HL-60/S4 treated with retinoic acid at 250 ng/mL for 4 days and 3 days (cell line): ENCODE measurements around the gene TNS1.

Experiments
- in situ Hi-C: fragments of 300-500 bp; cut with MboI; formaldehyde crosslinking; loops from 2 replicates; pipeline ENCODE4 v1.7.0; 2022; ENCODE audit warnings: low sequenced_read_pairs

Gene TNS1

DNA sequence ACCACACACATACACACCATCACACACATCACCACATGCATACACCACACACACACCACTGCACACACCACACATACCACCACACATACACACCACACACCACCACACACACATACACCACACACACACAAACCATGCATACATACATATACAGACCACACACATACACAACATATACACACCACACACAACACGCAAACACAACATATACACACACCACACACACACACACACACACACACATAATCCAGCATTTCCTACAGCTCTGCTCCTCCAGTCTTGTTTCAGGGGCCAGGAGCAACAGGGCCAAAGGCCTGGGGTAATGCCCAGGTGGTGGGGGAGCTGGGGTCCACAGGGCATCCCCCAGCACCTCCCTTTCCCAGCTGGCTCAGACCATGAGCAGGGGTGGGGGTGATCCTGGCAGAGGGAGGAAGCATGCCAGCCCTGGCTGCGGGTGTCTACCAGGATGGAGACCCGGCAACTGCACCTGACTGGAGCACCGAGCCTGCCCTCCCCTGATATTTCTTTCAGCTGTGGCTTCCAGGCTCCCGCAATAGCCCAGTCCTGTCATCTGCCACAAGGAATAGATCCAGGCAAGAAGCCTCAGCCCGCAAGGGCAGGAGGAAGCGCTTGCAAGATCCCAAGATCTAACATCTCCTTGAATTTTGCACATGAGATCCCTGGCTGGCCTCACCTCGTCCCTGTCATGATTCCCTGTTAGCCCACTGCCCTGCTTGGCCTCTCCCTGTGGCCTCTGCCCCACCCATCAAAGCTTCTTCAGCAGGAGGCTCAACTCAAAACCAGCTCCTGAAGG lies 196.9 kb downstream of the TNS1 start:
- in situ Hi-C loops = no loop called here

DNA sequence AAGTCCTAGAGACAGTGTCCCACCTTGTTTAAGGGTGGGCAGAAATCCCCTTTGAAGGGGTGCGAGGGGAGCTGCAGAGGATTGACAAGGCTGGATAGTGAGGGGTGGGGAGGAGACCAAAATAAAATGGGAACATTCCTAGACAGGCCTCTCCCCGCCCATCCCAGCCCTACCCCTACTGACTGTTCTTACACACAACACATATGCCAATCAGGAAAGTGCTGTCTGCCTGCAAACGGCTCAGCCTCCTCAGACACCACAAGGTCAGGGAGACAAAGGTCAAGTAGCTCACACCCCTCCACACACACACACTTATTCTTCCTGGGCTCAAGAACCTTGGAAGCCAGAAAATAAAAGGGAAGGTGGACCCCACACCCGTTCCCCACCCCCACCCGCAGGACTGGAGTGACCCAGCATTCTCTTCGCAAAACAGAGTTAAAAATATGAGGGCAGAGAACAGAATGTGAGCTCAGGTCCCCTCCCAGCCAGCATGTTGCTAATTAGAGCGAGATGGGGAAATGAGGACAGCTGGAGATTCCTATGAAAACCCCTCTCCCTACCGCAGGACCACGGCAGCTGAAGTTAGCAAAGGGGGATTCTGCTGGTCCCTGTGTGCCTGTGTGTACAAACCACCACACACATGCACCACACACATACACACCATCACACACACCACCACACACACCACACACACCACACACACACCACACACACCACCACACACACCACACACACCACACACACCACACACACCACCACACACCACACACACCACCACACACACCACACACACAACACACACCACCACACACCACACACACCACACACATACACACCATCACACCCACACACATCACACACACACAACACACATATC lies 197.8 kb downstream of the TNS1 start:
- in situ Hi-C loops = no loop called here

DNA sequence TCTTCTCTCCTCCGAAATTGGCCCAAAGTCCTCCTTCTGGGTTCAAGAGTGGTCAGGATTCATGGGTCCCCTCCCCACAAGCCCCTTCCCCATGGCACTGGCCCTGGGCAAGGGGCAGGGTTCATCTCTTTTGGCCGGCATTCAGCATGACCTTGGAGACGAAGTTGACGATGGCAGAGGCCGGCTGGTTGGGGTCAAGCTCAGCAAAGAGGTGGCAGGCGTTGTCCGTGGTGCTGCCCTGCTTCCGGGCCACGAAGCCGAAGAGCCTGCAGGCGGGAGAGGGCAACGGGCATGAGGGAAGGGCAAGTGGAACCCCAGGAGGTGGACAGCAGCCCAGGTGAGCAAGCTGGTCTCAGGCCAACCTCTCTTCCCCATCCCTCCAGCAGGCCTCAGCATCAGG lies 198.5 kb downstream of the TNS1 start:
- in situ Hi-C loops = no loop called here

DNA sequence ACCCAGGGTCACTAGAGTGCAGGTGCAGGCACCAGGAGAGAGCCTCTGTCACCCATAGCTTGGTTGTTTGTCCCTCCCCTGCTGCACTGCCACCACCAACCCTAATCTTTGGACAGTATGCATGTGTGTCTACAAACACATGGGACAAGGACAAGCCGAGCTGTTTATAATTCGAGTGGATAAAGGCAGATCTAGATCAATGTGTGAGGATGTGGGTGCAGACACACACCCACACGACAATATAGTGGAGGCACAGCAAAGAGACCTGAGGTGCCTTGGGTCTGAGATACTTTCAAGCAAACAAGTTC lies 199.2 kb downstream of the TNS1 start:
- in situ Hi-C loops = no loop called here

DNA sequence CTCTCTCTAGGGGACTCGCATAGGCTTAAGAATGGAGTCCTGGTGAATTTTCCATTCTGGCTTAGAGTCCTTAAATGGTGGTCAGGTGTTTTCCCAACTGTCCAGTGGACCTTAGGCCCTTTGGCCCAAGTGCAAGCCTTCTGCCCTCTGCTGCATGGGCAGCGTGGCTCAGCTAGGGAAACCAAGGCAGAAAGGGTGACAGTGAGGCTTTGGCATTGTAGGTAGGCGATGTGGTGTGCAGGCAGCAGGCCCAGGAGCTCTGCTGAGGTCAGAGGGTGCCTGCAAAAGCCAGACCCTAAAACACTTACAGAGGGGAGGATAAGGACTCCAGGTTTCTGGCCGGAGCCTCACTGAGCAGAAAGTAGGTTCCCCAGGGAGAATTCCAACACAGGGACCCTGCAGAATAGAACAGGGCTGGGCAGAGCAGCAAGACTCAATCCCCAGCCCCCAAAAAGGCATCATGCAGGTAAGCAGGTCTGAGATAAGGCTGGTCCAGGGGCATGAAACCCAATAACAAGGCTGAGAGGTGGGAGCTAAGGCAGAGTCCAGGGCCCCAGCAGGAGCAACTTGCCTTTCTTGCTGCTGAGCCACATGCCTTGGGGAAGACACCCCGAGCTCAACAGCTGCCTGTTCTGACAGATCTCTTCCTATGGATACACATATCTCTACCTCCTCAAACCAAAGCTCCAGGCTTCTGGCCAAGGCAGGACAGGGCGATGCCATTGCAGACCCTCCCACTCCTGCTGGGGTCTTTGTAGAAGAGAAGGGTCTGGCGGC lies 199.7 kb downstream of the TNS1 start:
- in situ Hi-C loops = no loop called here

GRCh38 chr2:217802266-217802665 lies 200.5 kb downstream of the TNS1 start:
- in situ Hi-C loops = no loop called here

DNA sequence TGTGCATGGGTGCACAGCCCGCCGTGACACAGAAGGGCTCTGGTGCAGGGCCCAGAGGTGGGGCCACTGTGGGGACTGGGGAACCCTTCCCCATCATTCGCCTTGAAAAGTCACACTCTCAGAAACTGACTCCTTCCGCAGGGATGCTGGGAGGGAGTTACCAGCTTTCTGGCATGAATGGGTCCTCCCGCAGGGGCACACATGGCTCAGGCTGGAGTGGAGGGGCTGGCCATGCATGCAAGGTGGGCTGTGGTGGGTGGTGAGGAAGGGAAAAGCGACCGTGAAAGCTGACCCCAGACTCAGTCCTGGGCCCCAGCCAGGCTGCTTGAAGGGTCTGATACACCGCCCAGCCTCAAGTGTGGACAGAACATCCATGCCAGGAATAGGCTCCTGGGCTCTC lies 201.1 kb downstream of the TNS1 start:
- in situ Hi-C loops = no loop called here

- in situ Hi-C loops = no loop called here
These were observed 201.7 kb downstream of the TNS1 start for GRCh38 chr2:217801115-217801531.

- in situ Hi-C loops = no loop called here
These were observed 202.2 kb downstream of the TNS1 start for GRCh38 chr2:217800433-217801114.

DNA sequence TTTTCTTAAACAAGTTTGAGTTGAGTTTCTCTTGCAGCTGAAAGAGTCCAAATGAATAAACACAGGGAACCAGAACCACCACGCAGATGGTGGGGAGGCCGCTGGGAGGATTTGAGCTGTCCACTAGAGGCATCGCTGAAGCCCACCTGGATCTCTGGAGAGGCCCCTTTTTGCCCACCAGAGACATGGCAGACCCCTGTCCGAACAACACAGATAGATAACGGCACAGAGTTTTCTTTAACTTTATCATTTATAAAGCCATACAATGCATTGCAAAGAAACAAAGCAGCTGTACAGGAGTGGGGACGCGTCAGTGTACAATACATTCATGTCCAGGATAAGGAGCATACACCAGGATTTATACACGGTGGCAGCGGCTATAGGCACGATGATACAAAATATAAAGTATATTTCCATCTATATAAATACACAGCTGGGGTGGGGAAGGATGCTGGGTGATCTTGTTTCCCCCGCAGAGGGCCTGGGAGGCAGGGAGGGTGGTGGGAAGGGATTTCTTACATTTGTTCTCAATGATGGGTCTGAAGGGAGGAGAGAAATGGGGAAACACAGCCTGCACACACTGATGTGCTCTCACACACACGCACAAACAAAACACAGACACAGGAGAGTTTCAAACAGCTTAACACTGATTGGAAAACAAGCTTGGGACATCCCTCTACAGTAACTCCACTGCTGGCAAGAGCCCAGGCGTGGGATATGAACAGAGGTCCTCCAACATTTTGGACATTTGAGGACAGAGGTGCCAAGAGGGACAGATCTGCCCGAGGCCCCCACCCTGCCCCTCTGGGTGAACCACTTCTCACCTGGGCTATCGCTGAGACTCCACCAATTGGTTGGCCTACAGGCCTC lies 203.0 kb downstream of the TNS1 start:
- in situ Hi-C loops = loop anchor here (10.0 kb wide), 2 partner anchors 85 to 195 kb away; no protein-coding TSS in a partner anchor

GRCh38 chr2:217798743-217799562 lies 203.8 kb downstream of the TNS1 start:
- in situ Hi-C loops = loop anchor here (10.0 kb wide), 2 partner anchors 86 to 196 kb away; no protein-coding TSS in a partner anchor

DNA sequence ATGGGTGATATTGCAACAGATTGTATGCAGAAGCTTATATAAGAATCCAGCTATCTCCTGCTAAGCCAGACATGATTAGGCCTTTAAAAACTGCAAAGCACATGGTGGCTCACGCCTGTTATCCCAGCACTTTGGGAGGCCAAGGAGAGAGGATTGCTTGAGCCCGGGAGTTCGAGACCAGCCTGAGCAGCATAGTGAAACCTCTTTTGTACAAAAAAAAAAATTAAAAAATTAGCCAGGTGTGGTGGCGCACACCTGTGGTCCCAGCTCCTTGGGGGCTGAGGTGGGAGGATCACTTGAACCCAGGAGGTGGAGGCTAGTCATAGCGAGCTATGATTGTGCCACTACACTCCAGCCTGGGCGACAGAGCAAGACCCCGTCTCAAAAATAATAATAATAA lies 204.6 kb downstream of the TNS1 start:
- in situ Hi-C loops = loop anchor here (10.0 kb wide), 2 partner anchors 87 to 197 kb away; no protein-coding TSS in a partner anchor

- in situ Hi-C loops = loop anchor here (10.0 kb wide), 2 partner anchors 87 to 197 kb away; no protein-coding TSS in a partner anchor
These were observed 205.1 kb downstream of the TNS1 start for GRCh38 chr2:217797661-217798069.

GRCh38 chr2:217797165-217797564 lies 205.6 kb downstream of the TNS1 start:
- in situ Hi-C loops = loop anchor here (10.0 kb wide), 2 partner anchors 88 to 198 kb away; no protein-coding TSS in a partner anchor

DNA sequence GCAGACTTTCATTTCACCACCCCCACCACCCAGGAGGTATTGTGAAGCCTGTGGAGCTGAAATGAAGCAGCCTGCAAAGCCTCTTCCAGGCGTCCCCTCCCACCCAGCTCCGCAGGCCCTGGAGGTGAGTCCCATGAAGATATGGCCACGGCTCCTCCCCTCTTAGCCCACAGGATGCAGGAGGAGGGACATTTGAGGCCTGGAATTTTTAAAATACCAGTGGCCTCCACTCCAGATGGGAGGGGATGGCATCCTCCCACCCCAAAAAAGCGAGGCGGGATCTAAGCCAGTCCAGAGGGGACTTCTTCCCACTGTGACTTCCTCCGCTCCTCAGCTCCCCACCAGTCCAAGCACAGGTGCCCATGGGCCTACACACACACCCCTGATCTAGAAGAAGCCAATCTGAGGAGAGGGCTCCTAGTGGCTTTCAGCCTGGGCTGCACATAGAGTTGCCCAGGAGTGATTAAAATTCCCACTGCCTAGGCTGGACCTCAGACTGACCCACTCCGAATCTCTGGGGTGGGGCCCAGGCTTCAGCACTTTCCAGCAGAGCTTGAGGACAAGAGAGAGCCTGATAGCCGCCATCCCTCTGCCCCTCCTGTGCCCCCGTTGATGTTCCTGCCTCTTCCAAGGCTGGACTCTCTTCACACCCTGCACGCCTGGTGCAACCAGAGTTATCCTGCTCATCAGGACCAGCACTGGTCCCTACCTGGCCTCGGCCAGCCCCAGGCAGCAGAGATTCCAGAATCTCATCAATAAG lies 206.9 kb downstream of the TNS1 start:
- in situ Hi-C loops = loop anchor here (10.0 kb wide), 2 partner anchors 89 to 199 kb away; no protein-coding TSS in a partner anchor

- in situ Hi-C loops = loop anchor here (10.0 kb wide), 2 partner anchors 90 to 200 kb away; no protein-coding TSS in a partner anchor
These were observed 207.7 kb downstream of the TNS1 start for GRCh38 chr2:217795067-217795466.

- in situ Hi-C loops = loop anchor here (10.0 kb wide), 2 partner anchors 90 to 200 kb away; no protein-coding TSS in a partner anchor
These were observed 208.4 kb downstream of the TNS1 start for GRCh38 chr2:217794133-217794986.
